H9 (cell line): ENCODE data around the gene OR51S1. TPM values are rescaled to one million over a fixed set of nuclear protein-coding genes. Genes with fewer than 3 reads are reported as not detected.

Experiments used
- DNase-seq: peaks from one replicate; pipeline ENCODE4 v3.0.0-alpha.2; 2017
- H2AFZ ChIP-seq: one replicate; pipeline ENCODE4 v1.6.1; 2013; ENCODE audit warnings: mild to moderate bottlenecking, low read length, control low read depth, moderate library complexity
- H2AK5ac ChIP-seq: 2 replicates; pipeline ENCODE4 v1.6.1; 2013; ENCODE audit warnings: low read length, control low read depth, mixed read lengths; ENCODE audit not compliant: insufficient read length
- H2BK120ac ChIP-seq: one replicate; pipeline ENCODE4 v1.6.1; 2013; ENCODE audit warnings: low read depth, mild to moderate bottlenecking, low read length, control low read depth, inconsistent platforms; ENCODE audit not compliant: poor library complexity, severe bottlenecking
- H2BK12ac ChIP-seq: 2 replicates; pipeline ENCODE4 v1.6.1; 2013; ENCODE audit warnings: low read length, control low read depth, mixed read lengths, low read depth; ENCODE audit not compliant: insufficient read length
- H2BK15ac ChIP-seq: 2 replicates; pipeline ENCODE4 v1.6.1; 2013; ENCODE audit warnings: low read depth, low read length, control low read depth
- H2BK20ac ChIP-seq: one replicate; pipeline ENCODE4 v1.6.1; 2013; ENCODE audit warnings: low read depth, mild to moderate bottlenecking, low read length, control low read depth, inconsistent platforms; ENCODE audit not compliant: poor library complexity, severe bottlenecking
- H2BK5ac ChIP-seq: 2 replicates; pipeline ENCODE4 v1.6.1; 2013; ENCODE audit warnings: low read length, control low read depth, mixed read lengths; ENCODE audit not compliant: insufficient read length
- H3K14ac ChIP-seq: 2 replicates; pipeline ENCODE4 v1.6.1; 2013; ENCODE audit warnings: low read length, control low read depth; ENCODE audit not compliant: insufficient read depth
- H3K18ac ChIP-seq: 2 replicates; pipeline ENCODE4 v1.6.1; 2013; ENCODE audit warnings: low read depth, mild to moderate bottlenecking, mixed read lengths, low read length, control low read depth; ENCODE audit not compliant: insufficient read length
- H3K23ac ChIP-seq: 2 replicates; pipeline ENCODE4 v1.6.1; 2013; ENCODE audit warnings: low read length, control low read depth, mixed read lengths, low read depth; ENCODE audit not compliant: insufficient read length
- H3K23me2 ChIP-seq: 2 replicates; pipeline ENCODE4 v1.6.1; 2013; ENCODE audit warnings: low read depth, mild to moderate bottlenecking, mixed read lengths, low read length, control low read depth; ENCODE audit not compliant: insufficient read length, poor library complexity, severe bottlenecking
- H3K27ac ChIP-seq: 2 replicates; pipeline ENCODE4 v1.5.1; 2013; ENCODE audit warnings: low read length, control low read depth, mixed read lengths, low read depth; ENCODE audit not compliant: insufficient read length
- H3K27me3 ChIP-seq: 2 replicates; pipeline ENCODE4 v1.6.1; 2013; ENCODE audit warnings: low read length, control low read depth, inconsistent platforms; ENCODE audit not compliant: insufficient read depth
- H3K4ac ChIP-seq: 2 replicates; pipeline ENCODE4 v1.6.1; 2013; ENCODE audit warnings: low read depth, mild to moderate bottlenecking, control low read depth, inconsistent platforms, low read length, moderate library complexity
- H3K4me1 ChIP-seq: 2 replicates; pipeline ENCODE4 v1.6.1; 2013; ENCODE audit warnings: low read length, control low read depth, inconsistent platforms; ENCODE audit not compliant: insufficient read depth
- H3K4me2 ChIP-seq: 2 replicates; pipeline ENCODE4 v1.6.1; 2013; ENCODE audit warnings: low read length, control low read depth, mixed read lengths; ENCODE audit not compliant: insufficient read length, insufficient read depth
- H3K56ac ChIP-seq: 2 replicates; pipeline ENCODE4 v1.6.1; 2013; ENCODE audit warnings: low read depth, mild to moderate bottlenecking, mixed read lengths, low read length, control low read depth; ENCODE audit not compliant: insufficient read length
- H3K79me1 ChIP-seq: 2 replicates; pipeline ENCODE4 v1.6.1; 2013; ENCODE audit warnings: low read depth, mild to moderate bottlenecking, moderate library complexity, low read length, control low read depth, inconsistent platforms; ENCODE audit not compliant: insufficient read depth, poor library complexity, severe bottlenecking
- H3K79me2 ChIP-seq: 2 replicates; pipeline ENCODE4 v1.6.1; 2013; ENCODE audit warnings: low read length, control low read depth, inconsistent platforms; ENCODE audit not compliant: insufficient read depth
- H3K9ac ChIP-seq: 2 replicates; pipeline ENCODE4 v1.6.1; 2013; ENCODE audit warnings: low read length, control low read depth, mixed read lengths; ENCODE audit not compliant: insufficient read length; ENCODE audit errors: extremely low read depth
- H3K9me3 ChIP-seq: one replicate; pipeline ENCODE4 v1.6.1; 2013; ENCODE audit warnings: low read depth, low read length, inconsistent platforms; ENCODE audit not compliant: control insufficient read depth
- H3T11ph ChIP-seq: one replicate; pipeline ENCODE4 v1.6.1; 2013; ENCODE audit warnings: mild to moderate bottlenecking, low read length, control low read depth, inconsistent platforms
- H4K20me1 ChIP-seq: one replicate; pipeline ENCODE4 v1.6.1; 2013; ENCODE audit not compliant: control insufficient read depth, insufficient read length, insufficient read depth
- H4K5ac ChIP-seq: 2 replicates; pipeline ENCODE4 v1.6.1; 2013; ENCODE audit warnings: low read depth, mild to moderate bottlenecking, mixed read lengths, low read length, control low read depth; ENCODE audit not compliant: insufficient read length
- H4K8ac ChIP-seq: replicated peaks from 2 replicates; pipeline ENCODE4 v1.6.1; 2013; ENCODE audit warnings: low read length, control low read depth, mixed read lengths, low read depth; ENCODE audit not compliant: insufficient read length
- H4K91ac ChIP-seq: 2 replicates; pipeline ENCODE4 v1.6.1; 2013; ENCODE audit warnings: low read depth, mild to moderate bottlenecking, moderate library complexity, mixed read lengths, low read length, control low read depth; ENCODE audit not compliant: insufficient read length
- H3K27ac Mint-ChIP-seq, 3 experiments: 2 replicates in 2 of 3; 3 replicates in 1 of 3; pipeline ENCODE4 v1.8.0; 2020 to 2021; ENCODE audit warnings: mixed read lengths in 3 of 3, mild to moderate bottlenecking in 1 of 3, moderate library complexity in 1 of 3
- H3K27me3 Mint-ChIP-seq: 2 replicates; pipeline ENCODE4 v1.8.0; 2021; ENCODE audit warnings: low read depth, mild to moderate bottlenecking, moderate library complexity, mixed read lengths
- H3K36me3 Mint-ChIP-seq, 3 experiments: 2 replicates in 2 of 3; 3 replicates in 1 of 3; pipeline ENCODE4 v1.8.0; 2020 to 2021; ENCODE audit warnings: low read depth in 3 of 3, mixed read lengths in 3 of 3; ENCODE audit not compliant: insufficient read depth in 1 of 3
- H3K4me1 Mint-ChIP-seq, 2 experiments: 2 replicates each; pipeline ENCODE4 v1.8.0; 2020; ENCODE audit warnings: mixed read lengths in 2 of 2
- H3K4me3 Mint-ChIP-seq, 2 experiments: 2 replicates in 1 of 2; 3 replicates in 1 of 2; pipeline ENCODE4 v1.8.0; 2020 to 2021; ENCODE audit warnings: mild to moderate bottlenecking in 2 of 2, mixed read lengths in 2 of 2, moderate library complexity in 1 of 2
- H3K9me3 Mint-ChIP-seq, 2 experiments: 2 replicates in 1 of 2; 3 replicates in 1 of 2; pipeline ENCODE4 v1.8.0; 2020; ENCODE audit warnings: mild to moderate bottlenecking in 2 of 2, mixed read lengths in 2 of 2, moderate library complexity in 1 of 2
- CTCF ChIP-seq: fragments of 200-600 bp; sonication (generic); conservative IDR thresholded peaks from 3 replicates; pipeline ENCODE4 v1.8.0; 2021; ENCODE audit warnings: antibody characterized with exemption, mild to moderate bottlenecking
- WGBS: extraction: QIAGEN DNeasy Blood & Tissue Kit; methylation state at CpG from one replicate; pipeline ENCODE4 v1.1.7; 2013; ENCODE audit warnings: missing lambda C conversion rate, low lambda C conversion rate, mixed read lengths; ENCODE audit not compliant: insufficient read length; ENCODE audit errors: extremely low coverage; 5-methylcytosine and 5-hydroxymethylcytosine counted together
- total RNA-seq: library from RNA; stranded (reverse); gene quantifications from 2 replicates; pipeline ENCODE4 v1.2.1, GENCODE V29; 2021

OR51S1 gene
- total RNA-seq, 1 experiment from 2014 or later, result not detected

GRCh38 chr11:4887591-4887990 lies 38.6 kb upstream of the OR51S1 start:
- Mint-ChIP-seq H3K9me3 (no peaks in the 10 kb centered on the region), H3K4me3 (no peak overlapping the region), H3K36me3 (no peaks in the 10 kb centered on the region), H3K27me3 (no peaks in the 10 kb centered on the region), H3K4me1 (no peaks in the 10 kb centered on the region), H3K27ac (no peak overlapping the region)
- DNase-seq, result no peak
- Histone ChIP-seq H3K4ac (no peak overlapping the region), H2BK20ac (no peak overlapping the region), H2BK15ac (no peak overlapping the region), H4K8ac (no peak overlapping the region), H3K9ac (no peak overlapping the region), H4K20me1 (no peaks in the 10 kb centered on the region), H3K14ac (no peak overlapping the region), H2AK5ac (no peak overlapping the region), H3K27ac (no peak overlapping the region), H2BK120ac (no peak overlapping the region), H3K27me3 (no peaks in the 10 kb centered on the region), H4K91ac (no peak overlapping the region), H3K23me2 (no peaks in the 10 kb centered on the region), H3K79me1 (no peaks in the 10 kb centered on the region), H3K4me2 (no peak overlapping the region), H3K18ac (no peak overlapping the region), H2BK12ac (no peak overlapping the region), H3T11ph (no peak overlapping the region), H2AFZ (no peak overlapping the region), H2BK5ac (no peak overlapping the region), H3K23ac (no peak overlapping the region), H4K5ac (no peak overlapping the region), H3K9me3 (no peaks in the 10 kb centered on the region), H3K79me2 (no peaks in the 10 kb centered on the region), H3K56ac (no peak overlapping the region), H3K4me1 (no peaks in the 10 kb centered on the region)
- TF ChIP-seq CTCF, result no peak
- WGBS, result no CpG with 5 or more reads among the region's 1 CpG
